A549 (cell line): ENCODE data around the gene FOXP1. TPM values are rescaled to one million over a fixed set of nuclear protein-coding genes. Genes with fewer than 3 reads are reported as not detected.
"Not testable (repeated sequence)": the region's sequence is repeated elsewhere in the genome, so short reads cannot be mapped to it uniquely, and the experiment has no call there.

Experiments used
- ATAC-seq, 2 experiments: fragments of 200-7000 bp in 1 of 2; fragments of >200 bp in 1 of 2; cut with Nextera tagmentation in 1 of 2; cut with Tn5 transposase in 1 of 2; 3 replicates each; pipeline versions ENCODE4 v1.8.0 to v1.9.1; 2018 to 2020; ENCODE audit warnings: mild to moderate bottlenecking in 1 of 2, moderate library complexity in 1 of 2
- CTCF ChIA-PET: fragments of 300-600 bp; sonication (Branson Sonifier 250); formaldehyde crosslinking; extraction: SDS; loops from one replicate; lab custom pipeline; 2021; ENCODE audit warnings: antibody characterized with exemption, inconsistent platforms; lab: Yijun Ruan, JAX
- POLR2A ChIA-PET: fragments of 350-600 bp; formaldehyde crosslinking; extraction: SDS; loops from one replicate; lab custom pipeline; 2021; ENCODE audit warnings: antibody characterized with exemption, inconsistent platforms; lab: Yijun Ruan, JAX
- DNase-seq, 2 experiments: peaks; one replicate each; pipeline versions ENCODE4 v3.0.0 to v3.0.0-alpha.2; 2011 to 2016; ENCODE audit warnings: low read depth in 1 of 2, low spot score in 1 of 2
- FAIRE-seq: peaks from 2 replicates; lab custom pipeline; 2011; peaks lifted over from hg19 to GRCh38; lab: Jason Lieb, UNC
- H3K27ac ChIP-seq, 2 experiments: fragments of >200 bp; sonication (Bioruptor Twin); formaldehyde crosslinking; 3 replicates each; pipeline ENCODE4 v1.5.1; 2016 to 2017
- H3K4me1 ChIP-seq: fragments of >200 bp; sonication (Bioruptor Twin); formaldehyde crosslinking; 3 replicates; pipeline ENCODE4 v1.6.1; 2016
- H3K4me2 ChIP-seq: fragments of >200 bp; sonication (Bioruptor Twin); formaldehyde crosslinking; 3 replicates; pipeline ENCODE4 v1.6.1; 2016
- H3K4me3 ChIP-seq: fragments of >200 bp; sonication (Bioruptor Twin); formaldehyde crosslinking; 3 replicates; pipeline ENCODE4 v1.5.1; 2016
- H3K9me3 ChIP-seq: fragments of >200 bp; sonication (Bioruptor Twin); formaldehyde crosslinking; 3 replicates; pipeline ENCODE4 v1.6.1; 2016
- CHD2 ChIP-seq: fragments of 150-350 bp; IDR thresholded peaks from 2 replicates; pipeline ENCODE4 v1.6.1; 2014; ENCODE audit warnings: low read length; ENCODE audit not compliant: partially characterized antibody
- HOXB5 ChIP-seq: fragments of 250-450 bp; sonication (Bioruptor Pico); IDR thresholded peaks from 2 replicates; pipeline ENCODE4 v1.5.0; 2020; ENCODE audit warnings: mild to moderate bottlenecking, moderate library complexity
- MAFK ChIP-seq: fragments of 450-650 bp; IDR thresholded peaks from 2 replicates; pipeline ENCODE4 v1.6.1; 2014; ENCODE audit not compliant: partially characterized antibody
- POLR2AphosphoS2 ChIP-seq: conservative IDR thresholded peaks from 2 replicates; pipeline ENCODE4 v1.6.1; 2012; ENCODE audit warnings: low read length, improper control_type of control experiment, inconsistent platforms
- SMC3 ChIP-seq: fragments of >200 bp; sonication (Bioruptor Twin); formaldehyde crosslinking; IDR thresholded peaks from 3 replicates; pipeline ENCODE4 v1.6.1; 2018; ENCODE audit warnings: inconsistent platforms
- SREBF2 ChIP-seq: fragments of 450-650 bp; IDR thresholded peaks from 2 replicates; pipeline ENCODE4 v1.6.1; 2014; ENCODE audit warnings: mild to moderate bottlenecking, moderate library complexity
- TFCP2L1 ChIP-seq: fragments of 250-450 bp; sonication (Bioruptor Pico); IDR thresholded peaks from 2 replicates; pipeline ENCODE4 v1.5.0; 2021; ENCODE audit warnings: mild to moderate bottlenecking
- ZNF302 ChIP-seq: fragments of 250-450 bp; sonication (Bioruptor Pico); IDR thresholded peaks from 2 replicates; pipeline ENCODE4 v1.9.0; 2021; ENCODE audit warnings: inconsistent platforms, mild to moderate bottlenecking, moderate library complexity
- WGBS: methylation state at CpG from one replicate; pipeline ENCODE4 v1.1.6; 2017; ENCODE audit errors: missing lambda C conversion rate; 5-methylcytosine and 5-hydroxymethylcytosine counted together
- polyA plus RNA-seq, 4 experiments: library from polyadenylated mRNA; depleted of rRNA in 3 of 4; stranded (reverse); fragments of >200 nt; fragmentation: RNase III in 1 of 4; extraction: RNeasy Plus Mini Kit Qiagen cat#74134 plus additional on column Dnase treatment in 1 of 4; gene quantifications; 2 replicates in 3 of 4; 3 replicates in 1 of 4; pipeline ENCODE4 v1.2.3, GENCODE V29; 2011 to 2017
- TF ChIP-seq, protein P1 (sequence below): fragments of 450-650 bp; IDR thresholded peaks from 2 replicates; pipeline ENCODE4 v1.6.1; 2014; ENCODE audit warnings: antibody characterized with exemption
- TF ChIP-seq, protein P2 (sequence below): fragments of 250-450 bp; sonication (Bioruptor Pico); IDR thresholded peaks from 2 replicates; pipeline ENCODE4 v1.5.0; 2020; ENCODE audit warnings: low read depth, mild to moderate bottlenecking, moderate library complexity

Gene FOXP1
- polyA plus RNA-seq, 2 of the 4 experiments (the other 2 are of a cell fraction) = 12.8 to 13.9 TPM

DNA sequence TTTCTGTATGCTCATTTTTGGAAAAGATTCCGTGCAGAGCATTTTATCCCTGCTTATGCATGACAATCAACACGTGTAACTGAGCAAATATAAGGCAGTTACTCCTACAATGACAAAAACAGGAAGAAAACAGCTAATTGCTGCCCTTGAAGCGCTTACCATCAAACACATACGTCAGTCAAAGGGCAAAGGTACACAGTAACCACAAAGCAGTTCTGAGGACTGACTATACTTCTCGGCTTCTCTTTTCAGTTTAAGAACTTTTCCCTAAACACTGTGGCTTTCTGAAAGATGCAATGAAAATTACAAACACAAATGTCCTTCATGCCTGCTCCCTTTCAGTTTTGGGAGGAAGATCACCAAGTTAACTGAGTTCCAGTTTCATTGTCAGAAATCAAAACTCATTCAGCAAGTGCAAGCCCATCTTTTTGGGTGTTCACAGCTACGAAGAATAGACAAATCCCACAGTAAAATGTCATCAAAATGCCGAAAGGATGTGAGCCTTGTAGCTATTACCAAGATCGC is 602.8 kb downstream of the FOXP1 start:
- Histone ChIP-seq H3K4me3 (no peak overlapping the region), H3K27ac (no peak overlapping the region), H3K4me1 (peaks cover 28% of the 10 kb centered on the region), H3K9me3 (no peaks in the 10 kb centered on the region), H3K4me2 (no peak overlapping the region)
- POLR2A ChIA-PET = no interaction called here
- DNase-seq (no peak), FAIRE-seq (no peak), ATAC-seq (no peak)
- 85% methylated on average over 8 of the region's 8 CpGs for WGBS
- TF ChIP-seq, protein P1, sequence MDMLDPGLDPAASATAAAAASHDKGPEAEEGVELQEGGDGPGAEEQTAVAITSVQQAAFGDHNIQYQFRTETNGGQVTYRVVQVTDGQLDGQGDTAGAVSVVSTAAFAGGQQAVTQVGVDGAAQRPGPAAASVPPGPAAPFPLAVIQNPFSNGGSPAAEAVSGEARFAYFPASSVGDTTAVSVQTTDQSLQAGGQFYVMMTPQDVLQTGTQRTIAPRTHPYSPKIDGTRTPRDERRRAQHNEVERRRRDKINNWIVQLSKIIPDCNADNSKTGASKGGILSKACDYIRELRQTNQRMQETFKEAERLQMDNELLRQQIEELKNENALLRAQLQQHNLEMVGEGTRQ = no peak
- CTCF ChIA-PET = interaction anchor here (1.0 kb wide), 1 partner anchor 606 kb away, joined by 3 read pairs; no protein-coding TSS in a partner anchor

DNA sequence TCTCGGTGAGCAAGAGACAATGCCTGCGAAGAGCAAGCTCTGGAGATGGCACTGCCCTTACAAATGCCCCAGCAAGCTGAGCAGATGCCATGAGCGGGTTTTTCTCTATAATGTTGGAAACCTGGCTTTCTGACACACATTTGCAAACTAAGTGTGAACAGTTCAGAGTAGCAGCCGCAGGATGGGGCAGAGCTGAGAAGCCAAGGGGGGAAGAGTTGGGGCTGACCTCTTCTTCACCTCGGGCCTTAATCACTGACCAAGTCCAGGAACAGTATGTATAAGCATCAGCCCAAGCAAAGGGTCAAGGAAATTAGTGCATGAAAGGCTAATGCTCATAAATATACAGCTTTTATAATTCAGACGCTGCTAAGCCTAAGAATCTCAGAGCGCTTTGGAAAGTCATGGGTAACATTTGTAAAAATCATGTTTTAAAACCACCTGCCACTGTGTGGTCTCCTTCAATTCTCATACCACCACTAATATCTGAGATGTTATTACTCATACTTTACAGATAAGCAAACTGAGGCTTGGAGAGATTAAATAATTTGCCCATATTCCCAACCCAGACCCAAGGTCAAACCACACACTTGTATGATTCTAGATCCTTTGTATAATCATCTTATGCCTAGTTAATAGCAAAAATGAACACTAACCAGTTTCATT is 603.4 kb downstream of the FOXP1 start:
- no peak overlapping the region for H3K4me3 ChIP-seq
- ChIA-PET POLR2A (no interaction called here), CTCF (interaction anchor here (0.6 kb wide), 1 partner anchor 12 kb away, joined by 3 read pairs; no protein-coding TSS in a partner anchor)
- H3K27ac ChIP-seq = 0 out of 6 replicates have a peak overlapping the region, but pooled peaks of 1 of the 2 experiments have one; percentile 18
- no peak overlapping the region for H3K4me2 ChIP-seq
- WGBS = 90% methylated on average over 7 of the region's 7 CpGs
- H3K4me1 ChIP-seq = peaks cover 28% of the 10 kb centered on the region
- DNase-seq = no peak
- no peaks in the 10 kb centered on the region for H3K9me3 ChIP-seq
- no peak for FAIRE-seq
- TF ChIP-seq POLR2AphosphoS2 = no peak
- no peak for ATAC-seq

DNA sequence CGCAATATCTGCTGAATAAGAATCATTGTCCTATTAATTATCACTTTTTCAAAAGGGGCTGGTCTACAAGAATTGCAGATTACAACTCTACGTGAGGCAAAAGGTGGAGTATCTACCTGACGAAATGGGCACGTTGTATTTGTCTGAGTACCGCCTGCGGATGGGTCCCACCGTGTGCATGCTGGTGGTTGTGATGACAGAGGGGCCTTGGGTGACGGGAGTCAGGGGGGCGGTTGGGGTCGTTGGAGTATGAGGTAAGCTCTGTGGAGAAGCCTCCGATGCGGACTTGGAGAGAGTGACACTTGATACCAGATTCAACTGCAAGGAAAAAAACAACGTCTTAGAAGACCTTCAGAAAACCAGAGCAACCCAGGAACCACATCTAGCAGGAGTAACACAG is 605.8 kb downstream of the FOXP1 start:
- TF ChIP-seq ZNF302 (CRISPR knock-in tag) (no peak), CHD2 (no peak)
- TF ChIP-seq, all 56 proteins: peak for 0
- WGBS = 92% methylated on average over 13 of the region's 13 CpGs
- Histone ChIP-seq H3K4me2 (no peak overlapping the region), H3K4me1 (peaks cover 18% of the 10 kb centered on the region), H3K27ac (no peak overlapping the region), H3K4me3 (no peak overlapping the region), H3K9me3 (no peaks in the 10 kb centered on the region)
- POLR2A ChIA-PET = no interaction called here
- DNase-seq (no peak), ATAC-seq (no peak), FAIRE-seq (no peak)
- CTCF ChIA-PET = no interaction called here

DNA sequence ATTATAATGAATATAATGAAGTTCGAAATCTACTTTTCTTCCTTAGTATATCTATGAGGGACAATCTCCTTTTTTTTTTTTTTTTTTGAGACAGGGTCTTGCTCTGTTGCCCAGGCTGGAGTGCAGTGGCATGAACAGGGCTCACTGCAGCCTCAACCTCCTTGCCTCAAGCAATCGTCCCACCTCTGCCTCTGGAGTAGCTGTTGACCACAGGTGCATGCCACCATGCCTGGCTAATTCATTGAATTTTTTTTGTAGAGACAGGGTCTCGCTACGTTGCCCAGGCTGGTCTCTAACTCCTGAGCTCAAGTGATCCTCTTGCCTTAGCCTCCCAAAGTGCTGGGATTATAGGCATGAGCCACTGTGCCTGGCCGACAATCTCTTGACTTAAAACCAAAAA is 607.5 kb downstream of the FOXP1 start:
- POLR2A ChIA-PET, H3K4me1 ChIP-seq, H3K4me2 ChIP-seq, H3K9me3 ChIP-seq, ATAC-seq, DNase-seq, H3K4me3 ChIP-seq, H3K27ac ChIP-seq, FAIRE-seq: not testable (repeated sequence)
- CTCF ChIA-PET = interaction anchor here (0.7 kb wide), 1 partner anchor 89 kb away, joined by 4 read pairs; no protein-coding TSS in a partner anchor
- 82% methylated on average over 5 of the region's 5 CpGs for WGBS

DNA sequence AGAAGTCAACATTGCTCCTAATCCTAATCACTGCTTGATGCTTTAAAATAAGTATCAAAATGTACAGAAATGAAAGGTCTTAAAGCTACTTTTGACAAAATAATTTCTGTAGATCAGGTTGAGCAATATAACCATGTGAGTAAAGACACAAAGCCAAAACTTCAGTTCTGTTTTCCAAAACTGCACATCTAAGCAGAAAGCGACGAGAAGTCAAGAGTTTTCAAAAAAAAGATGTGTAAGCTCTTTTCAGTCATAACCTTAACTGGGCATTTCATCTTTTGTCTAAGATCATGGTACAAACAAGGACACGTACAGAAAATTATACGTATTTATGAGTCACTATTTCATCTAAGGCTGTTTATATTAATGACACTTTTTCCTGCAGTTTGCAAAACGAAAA is 608.8 kb downstream of the FOXP1 start:
- FAIRE-seq (no peak), ATAC-seq (no peak), DNase-seq (no peak)
- H3K4me2 ChIP-seq = no peak overlapping the region
- H3K27ac ChIP-seq = no peak overlapping the region
- WGBS = 85% methylated on average over 5 of the region's 5 CpGs
- POLR2A ChIA-PET = no interaction called here
- TF ChIP-seq HOXB5 (CRISPR knock-in tag) (no peak), MAFK (peak; percentile 77)
- H3K4me1 ChIP-seq = peaks cover 4% of the 10 kb centered on the region; the same call in 1 of the 3 replicates
- CTCF ChIA-PET = no interaction called here
- no peak overlapping the region for H3K4me3 ChIP-seq
- no peaks in the 10 kb centered on the region for H3K9me3 ChIP-seq

DNA sequence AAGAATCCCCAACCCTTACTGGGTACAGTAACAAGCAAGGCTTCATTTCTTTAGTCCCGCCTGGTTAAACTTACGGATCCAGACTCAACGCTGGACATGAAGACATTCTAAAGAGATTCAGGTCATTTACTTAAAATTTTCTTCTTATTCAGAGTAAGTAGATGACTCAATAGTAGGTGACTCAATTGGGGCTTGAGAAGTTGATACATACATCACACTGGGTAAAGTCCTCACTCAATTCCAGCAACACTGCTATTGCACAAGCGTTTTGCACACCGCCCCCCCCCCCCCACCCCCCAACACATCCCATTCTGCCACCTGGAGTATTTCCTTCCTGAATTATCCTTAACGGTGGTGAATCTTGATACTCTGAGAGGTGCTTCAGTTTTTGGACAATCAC is 610.0 kb downstream of the FOXP1 start:
- peaks cover 4% of the 10 kb centered on the region; the same call in 1 of the 3 replicates for H3K4me1 ChIP-seq
- ATAC-seq (no peak), FAIRE-seq (no peak), DNase-seq (peak in 1 of 2 experiments; percentile 30)
- H3K27ac ChIP-seq = no peak overlapping the region
- H3K9me3 ChIP-seq = no peaks in the 10 kb centered on the region
- TF ChIP-seq, protein P2, sequence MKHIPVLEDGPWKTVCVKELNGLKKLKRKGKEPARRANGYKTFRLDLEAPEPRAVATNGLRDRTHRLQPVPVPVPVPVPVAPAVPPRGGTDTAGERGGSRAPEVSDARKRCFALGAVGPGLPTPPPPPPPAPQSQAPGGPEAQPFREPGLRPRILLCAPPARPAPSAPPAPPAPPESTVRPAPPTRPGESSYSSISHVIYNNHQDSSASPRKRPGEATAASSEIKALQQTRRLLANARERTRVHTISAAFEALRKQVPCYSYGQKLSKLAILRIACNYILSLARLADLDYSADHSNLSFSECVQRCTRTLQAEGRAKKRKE (CRISPR knock-in tag) = no peak
- TF ChIP-seq SMC3 = no peak
- no peak for TF ChIP-seq SREBF2
- TF ChIP-seq TFCP2L1 = no peak
- no peak overlapping the region for H3K4me3 ChIP-seq
- ChIA-PET POLR2A (interaction anchor here (0.7 kb wide), 1 partner anchor 209 kb away, joined by 3 read pairs; no protein-coding TSS in a partner anchor), CTCF (interaction anchor here (0.5 to 0.6 kb wide), 2 partner anchors 522 to 881 kb away, joined by 3 to 4 read pairs; no protein-coding TSS in a partner anchor)
- no peak overlapping the region for H3K4me2 ChIP-seq
- WGBS = 88% methylated on average over 5 of the region's 6 CpGs
